ENCODE data around the gene RAX2. TPM values are rescaled to one million over a fixed set of nuclear protein-coding genes. Genes with fewer than 3 reads are reported as not detected.

Gene RAX2
- total and polyA plus RNA-seq, 9 donors: 0.13 TPM; not detected in 7

- Histone ChIP-seq H3K36me3 (no peaks in the 10 kb centered on the region), H3K27me3 (no peaks in the 10 kb centered on the region), H3K9me3 (peaks cover 0 to 14% of the 10 kb centered on the region in 2 donors), H3K4me1 (ENCODE audit: insufficient read depth) (no peaks in the 10 kb centered on the region), H3K4me3 (no peak overlapping the region), H3K27ac (no peak overlapping the region)
- WGBS, 3 donors: 95 to 99% (median 95%) methylated on average over 2 of the region's 2 CpGs
- intact Hi-C loops (cut with DNase I): no loop called here
- TF ChIP-seq EP300 (IDR thresholded peaks at IDR 0.05) (no peak), POLR2A (IDR thresholded peaks at IDR 0.05) (no peak), CTCF (IDR thresholded peaks at IDR 0.05) (no peak)
- DNase-seq: no peak
These were observed 9.6 kb upstream of the RAX2 start for GRCh38 chr19:3781603-3782002.

GRCh38 chr19:3780786-3781304 is 8.8 kb upstream of the RAX2 start:
- TF ChIP-seq EP300 (IDR thresholded peaks at IDR 0.05) (no peak), CTCF (IDR thresholded peaks at IDR 0.05) (no peak), POLR2A (IDR thresholded peaks at IDR 0.05) (no peak)
- DNase-seq: no peak
- Histone ChIP-seq H3K4me1 (ENCODE audit: insufficient read depth) (no peaks in the 10 kb centered on the region), H3K36me3 (no peaks in the 10 kb centered on the region), H3K4me3 (no peak overlapping the region), H3K9me3 (peaks cover 0 to 14% of the 10 kb centered on the region in 2 donors), H3K27me3 (no peaks in the 10 kb centered on the region), H3K27ac (no peak overlapping the region)
- 83 to 90% (median 86%) methylated on average over 9 of the region's 9 CpGs for WGBS, 3 donors
- intact Hi-C loops (cut with DNase I): no loop called here

- 55 to 63% (median 60%) methylated on average over 22 to 44 of the region's 44 CpGs for WGBS, 3 donors
- intact Hi-C loops (cut with DNase I): no loop called here
- TF ChIP-seq POLR2A (IDR thresholded peaks at IDR 0.05) (no peak), EP300 (IDR thresholded peaks at IDR 0.05) (no peak), CTCF (IDR thresholded peaks at IDR 0.05) (no peak)
- Histone ChIP-seq H3K27me3 (no peaks in the 10 kb centered on the region), H3K27ac (no peak overlapping the region), H3K4me1 (ENCODE audit: insufficient read depth) (no peaks in the 10 kb centered on the region), H3K4me3 (no peak overlapping the region), H3K9me3 (peaks cover 0 to 14% of the 10 kb centered on the region in 2 donors), H3K36me3 (no peaks in the 10 kb centered on the region)
- DNase-seq: no peak
These were observed 7.1 kb upstream of the RAX2 start for GRCh38 chr19:3778899-3779723.

- H3K27ac ChIP-seq: no peak overlapping the region
- intact Hi-C loops (cut with DNase I): no loop called here
- H3K4me3 ChIP-seq: no peak overlapping the region
- H3K4me1 ChIP-seq (ENCODE audit: insufficient read depth): no peaks in the 10 kb centered on the region
- no peaks in the 10 kb centered on the region for H3K27me3 ChIP-seq
- no peak for DNase-seq
- H3K36me3 ChIP-seq: no peaks in the 10 kb centered on the region
- TF ChIP-seq EP300 (IDR thresholded peaks at IDR 0.05) (no peak), CTCF (IDR thresholded peaks at IDR 0.05) (no peak), POLR2A (IDR thresholded peaks at IDR 0.05) (no peak)
- peaks cover 0 to 14% of the 10 kb centered on the region in 2 donors for H3K9me3 ChIP-seq
- WGBS, 3 donors: 74 to 81% (median 79%) methylated on average over 31 to 37 of the region's 37 CpGs
These were observed 6.3 kb upstream of the RAX2 start for GRCh38 chr19:3778104-3778867.

All from ovary (tissue), 9 donors.